ENCODE data around the gene CRYZL1.
A peak's percentile ranks its signal among the peaks of the same experiment; 100 is the strongest.

Gene CRYZL1

DNA sequence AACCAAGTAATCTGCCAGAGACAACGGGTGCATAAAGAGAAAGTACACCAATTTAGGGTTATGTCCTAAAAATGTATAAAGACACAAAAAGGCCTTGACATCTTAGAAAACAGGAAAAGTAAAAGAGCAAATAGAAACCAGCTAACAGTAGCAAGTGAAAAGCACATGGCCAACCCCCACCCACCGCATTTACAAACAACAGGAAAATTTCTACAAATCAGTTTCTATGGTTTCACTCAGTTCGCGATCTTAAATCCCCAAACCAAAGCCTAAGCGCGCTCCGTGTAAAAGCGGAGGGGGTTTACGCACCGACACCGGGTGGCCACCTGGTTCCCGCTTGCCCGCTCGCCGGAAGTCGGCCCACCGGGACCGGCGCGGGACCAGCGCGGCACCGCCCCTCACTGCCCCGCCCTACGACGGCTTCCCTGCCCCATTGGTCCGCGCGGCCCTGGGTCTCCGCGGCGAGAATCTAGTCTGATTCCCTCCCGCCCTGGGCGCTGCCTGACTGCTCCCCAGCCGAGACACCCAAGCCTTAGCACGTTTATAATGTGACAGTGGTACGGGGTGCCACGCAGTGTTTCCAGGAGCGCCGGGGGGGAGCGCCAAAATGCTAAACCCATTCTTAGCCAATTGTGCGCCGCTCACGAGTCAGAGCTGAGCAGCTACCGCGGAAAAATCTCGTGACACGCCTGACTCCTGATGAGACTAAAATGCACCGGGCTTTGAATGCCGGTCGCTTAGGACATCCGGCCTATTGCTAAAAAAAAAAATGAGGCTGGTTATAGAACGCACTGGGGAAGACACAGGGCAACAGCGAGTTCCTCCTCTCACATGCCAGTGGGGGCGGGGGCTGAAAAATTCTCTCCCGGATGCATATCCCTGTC is 99.5 kb downstream of the CRYZL1 start, which contains the start of gene GART:
Gene GART, minus strand, starts transcription at position 362 of the 884 bp plus-strand sequence. CDS start 2,802 bp downstream, outside the sequence.
- peak; percentile 28 for DNase-seq (ENCODE audit: low read depth, low spot score)

DNA sequence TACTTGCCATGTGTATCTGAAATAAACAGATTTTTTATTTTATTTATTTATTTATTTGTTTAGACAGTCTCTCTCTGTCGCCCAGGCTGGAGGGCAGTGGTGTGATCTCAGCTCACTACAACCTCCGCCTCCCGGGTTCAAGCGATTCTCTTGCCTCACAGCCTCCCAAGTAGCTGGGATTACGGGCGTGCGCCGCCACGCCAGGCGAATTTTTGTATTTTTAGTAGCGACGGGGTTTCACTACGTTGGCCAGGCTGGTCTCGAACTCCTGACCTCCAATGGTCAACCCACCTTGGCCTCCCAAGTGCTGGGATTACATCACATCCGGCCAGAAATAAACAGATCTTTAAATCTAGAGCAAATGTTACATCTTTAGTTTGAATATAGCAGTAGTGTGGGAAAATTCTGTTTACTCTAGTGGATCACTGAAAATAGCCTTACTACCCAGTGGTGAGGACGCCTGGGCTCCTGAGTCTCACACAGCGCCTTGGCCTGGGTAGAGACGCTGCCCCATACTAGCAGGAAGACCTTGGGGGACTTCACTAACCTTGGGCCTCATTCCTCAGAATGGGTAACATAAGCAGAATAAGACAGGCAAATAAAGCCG is 100.3 kb downstream of the CRYZL1 start:
- DNase-seq (ENCODE audit: low read depth, low spot score), result no peak

DNA sequence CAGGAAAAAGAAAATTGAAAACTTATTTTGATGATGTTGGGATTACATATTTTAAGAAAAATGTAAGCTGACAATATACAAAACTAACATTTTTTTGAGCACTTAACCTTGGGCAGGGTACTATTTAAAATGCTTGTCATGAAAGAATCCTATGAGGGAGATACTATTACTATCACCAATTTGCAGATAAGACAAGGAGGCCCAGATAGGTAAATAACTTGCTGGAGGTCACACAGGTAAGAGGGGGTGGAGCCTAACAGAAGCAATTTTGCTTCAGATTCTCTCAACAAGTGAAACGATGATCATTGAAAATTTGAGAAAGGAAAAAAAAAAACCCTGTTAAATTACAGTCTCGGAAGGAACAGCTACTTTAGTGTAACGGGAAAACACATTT is 100.8 kb downstream of the CRYZL1 start:
- DNase-seq (ENCODE audit: low read depth, low spot score), result no peak

DNA sequence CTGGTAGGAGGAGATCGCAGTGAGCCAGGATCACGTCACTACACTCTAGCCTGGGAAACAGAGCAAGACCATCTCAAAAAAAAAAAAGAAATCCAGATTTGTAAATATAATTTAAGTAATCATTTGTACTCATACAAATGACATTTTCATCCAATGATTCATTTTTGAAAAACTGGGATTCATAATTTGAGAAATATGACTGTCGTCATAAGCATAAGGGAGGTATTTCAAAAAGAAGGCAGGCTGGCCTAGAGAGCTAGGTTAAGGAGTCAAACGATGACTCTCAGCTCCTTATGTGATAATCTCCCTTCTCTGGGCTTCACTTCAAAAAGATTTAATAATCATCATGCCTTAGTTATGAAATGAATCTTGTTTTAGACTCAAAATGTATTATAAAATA is 101.9 kb downstream of the CRYZL1 start:
- DNase-seq (ENCODE audit: low read depth, low spot score), result no peak
